CD4-positive, alpha-beta T cell treated with Interferon gamma for 1 hour (primary cell): ENCODE data around the gene MYH11.

Experiments
- DNase-seq: peaks from one replicate; pipeline ENCODE4 v3.0.0-alpha.2; 2020

Gene MYH11

GRCh38 chr16:15654591-15654990, 202.2 kb downstream of the MYH11 start:
- no peak for DNase-seq

DNA sequence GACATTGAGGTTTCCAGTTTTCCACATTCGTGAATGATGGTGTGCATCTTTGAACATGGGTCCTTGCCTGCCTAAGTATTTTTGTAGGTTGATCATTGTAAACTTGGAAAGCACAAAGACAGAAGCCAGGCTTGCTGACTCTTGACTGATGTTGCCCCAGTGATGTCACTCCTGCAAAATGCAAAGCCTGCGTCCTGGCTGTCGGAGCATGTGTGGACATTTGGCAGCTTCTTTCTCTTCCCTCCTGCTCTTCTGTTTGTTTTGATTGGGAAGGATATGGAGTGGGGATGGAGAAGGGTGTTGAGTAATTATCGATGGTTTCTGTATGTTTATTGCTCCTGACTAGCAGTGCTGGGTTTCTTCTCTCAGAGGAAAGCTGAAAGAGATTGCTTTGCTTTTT, 203.6 kb downstream of the MYH11 start:
- no peak for DNase-seq
